Adipocyte (in vitro differentiated cells): ENCODE results near the gene IFIT3.
A peak's percentile ranks its signal among the peaks of the same experiment; 100 is the strongest.
"Not testable (repeated sequence)": the region's sequence is repeated elsewhere in the genome, so short reads cannot be mapped to it uniquely, and the experiment has no call there.

Source experiments
- DNase-seq: peaks from one replicate; pipeline ENCODE4 v3.0.0-alpha.2; 2015; ENCODE audit warnings: low read depth
- H3K27me3 ChIP-seq: replicated peaks from 2 replicates; pipeline ENCODE4 v1.7.0; 2013; ENCODE audit warnings: mild to moderate bottlenecking, low read length, moderate library complexity; ENCODE audit not compliant: control insufficient read depth, insufficient read depth
- H3K36me3 ChIP-seq: 2 replicates; pipeline ENCODE4 v1.7.0; 2013; ENCODE audit warnings: low read length, mild to moderate bottlenecking, moderate library complexity; ENCODE audit not compliant: control insufficient read depth, insufficient read depth, severe bottlenecking
- H3K4me1 ChIP-seq: 2 replicates; pipeline ENCODE4 v1.7.0; 2013; ENCODE audit warnings: mild to moderate bottlenecking, low read length, moderate library complexity; ENCODE audit not compliant: control insufficient read depth, insufficient read depth
- H3K4me3 ChIP-seq: 2 replicates; pipeline ENCODE4 v1.7.0; 2013; ENCODE audit warnings: mild to moderate bottlenecking, low read length, moderate library complexity
- H3K9ac ChIP-seq: 2 replicates; pipeline ENCODE4 v1.7.0; 2013; ENCODE audit warnings: mild to moderate bottlenecking, low read length, moderate library complexity
- H3K9me3 ChIP-seq: 2 replicates; pipeline ENCODE4 v1.7.0; 2013; ENCODE audit warnings: mild to moderate bottlenecking, low read length, moderate library complexity; ENCODE audit not compliant: control insufficient read depth

The IFIT3 gene

DNA sequence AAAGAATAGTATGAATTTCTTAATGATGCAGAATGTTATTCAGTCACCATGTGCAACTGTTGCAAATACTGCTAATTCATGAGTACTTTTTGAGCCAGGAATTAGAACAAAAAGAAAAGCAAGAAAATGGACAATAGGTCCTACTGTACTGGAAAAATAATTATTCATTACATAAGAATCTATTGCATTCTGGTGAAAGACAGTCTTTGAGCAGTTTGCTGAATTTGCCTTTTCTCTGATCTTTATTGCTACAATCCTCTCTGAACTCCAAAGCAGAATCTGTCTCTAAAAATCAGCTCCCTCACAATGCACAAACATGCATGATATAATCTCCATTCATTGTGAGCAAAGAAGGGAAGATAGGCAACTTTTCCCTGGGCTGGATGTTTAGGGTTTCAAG is 13.1 kb upstream of the IFIT3 start:
- no peak for DNase-seq
- Histone ChIP-seq H3K4me3 (no peak overlapping the region), H3K9ac (no peak overlapping the region), H3K9me3 (peaks cover 2% of the 10 kb centered on the region), H3K4me1 (peaks cover 21% of the 10 kb centered on the region), H3K36me3 (no peaks in the 10 kb centered on the region), H3K27me3 (no peaks in the 10 kb centered on the region)

DNA sequence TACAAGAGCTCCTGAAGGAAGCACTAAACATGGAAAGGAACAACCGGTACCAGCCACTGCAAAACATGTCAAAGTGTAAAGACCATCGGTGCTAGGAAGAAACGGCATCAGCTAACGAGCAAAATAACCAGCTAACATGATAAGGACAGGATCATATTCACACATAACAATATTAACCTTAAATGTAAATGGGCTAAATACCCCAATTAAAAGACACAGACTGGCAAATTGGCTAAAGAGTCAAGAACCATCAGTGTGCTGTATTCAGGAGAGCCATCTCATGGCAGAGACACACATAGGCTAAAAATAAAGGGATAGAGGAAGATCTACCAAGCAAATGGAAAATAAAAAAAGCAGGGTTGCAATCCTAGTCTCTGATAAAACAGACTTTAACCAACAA is 9.8 kb upstream of the IFIT3 start:
- H3K4me3 ChIP-seq, H3K36me3 ChIP-seq, H3K27me3 ChIP-seq, DNase-seq, H3K9me3 ChIP-seq, H3K9ac ChIP-seq: not testable (repeated sequence)
- H3K4me1 ChIP-seq = peaks cover 11% of the 10 kb centered on the region

GRCh38 chr10:89325081-89325480 is 2.7 kb upstream of the IFIT3 start:
- DNase-seq, H3K27me3 ChIP-seq, H3K9ac ChIP-seq, H3K9me3 ChIP-seq, H3K4me3 ChIP-seq, H3K36me3 ChIP-seq: not testable (repeated sequence)
- H3K4me1 ChIP-seq = peaks cover 11% of the 10 kb centered on the region

DNA sequence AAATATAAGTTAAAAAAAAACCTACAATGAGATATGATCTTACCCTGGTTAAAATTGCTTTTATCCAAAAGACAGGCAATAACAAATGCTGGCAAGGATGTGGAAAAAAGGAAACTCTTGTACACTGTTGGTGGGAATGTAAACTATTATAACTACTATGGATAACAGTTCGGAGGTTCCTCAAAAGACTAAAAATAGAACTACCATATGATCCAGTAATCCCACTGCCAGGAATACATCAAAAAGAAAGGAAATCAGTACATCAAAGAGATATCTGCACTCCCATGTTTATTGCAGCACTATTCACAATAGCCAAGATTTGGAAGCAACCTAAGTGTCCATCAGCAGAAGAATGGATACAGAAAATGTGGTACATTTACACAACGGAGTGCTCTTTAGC is 1.9 kb upstream of the IFIT3 start:
- H3K27me3 ChIP-seq, H3K4me3 ChIP-seq, H3K9me3 ChIP-seq, DNase-seq, H3K36me3 ChIP-seq, H3K9ac ChIP-seq: not testable (repeated sequence)
- peaks cover 11% of the 10 kb centered on the region for H3K4me1 ChIP-seq

DNA sequence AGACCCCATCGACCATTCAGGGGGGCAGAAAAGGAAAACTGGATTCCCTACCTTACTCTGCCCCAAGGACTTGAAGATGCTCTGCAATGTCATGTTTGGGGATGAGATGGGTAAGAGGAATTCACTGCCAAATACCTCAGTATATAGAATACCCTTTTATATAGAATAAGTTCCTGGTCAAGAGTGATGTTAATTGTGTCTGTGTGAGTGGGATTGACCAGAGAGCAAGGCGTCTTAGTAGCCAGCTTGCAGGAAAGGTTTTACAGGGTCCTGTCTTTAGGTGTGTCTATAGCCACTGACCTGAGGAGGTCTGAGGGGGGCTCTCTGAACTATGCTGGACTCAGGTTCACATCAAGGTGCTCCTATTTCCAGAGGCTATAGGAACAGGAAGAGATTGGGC is 1.4 kb downstream of the IFIT3 start:
- Histone ChIP-seq H3K9ac (peak overlapping the region; percentile 88), H3K36me3 (no peaks in the 10 kb centered on the region), H3K9me3 (no peaks in the 10 kb centered on the region), H3K4me1 (peaks cover 34% of the 10 kb centered on the region), H3K4me3 (peak overlapping the region; percentile 84), H3K27me3 (no peaks in the 10 kb centered on the region)
- DNase-seq = no peak

DNA sequence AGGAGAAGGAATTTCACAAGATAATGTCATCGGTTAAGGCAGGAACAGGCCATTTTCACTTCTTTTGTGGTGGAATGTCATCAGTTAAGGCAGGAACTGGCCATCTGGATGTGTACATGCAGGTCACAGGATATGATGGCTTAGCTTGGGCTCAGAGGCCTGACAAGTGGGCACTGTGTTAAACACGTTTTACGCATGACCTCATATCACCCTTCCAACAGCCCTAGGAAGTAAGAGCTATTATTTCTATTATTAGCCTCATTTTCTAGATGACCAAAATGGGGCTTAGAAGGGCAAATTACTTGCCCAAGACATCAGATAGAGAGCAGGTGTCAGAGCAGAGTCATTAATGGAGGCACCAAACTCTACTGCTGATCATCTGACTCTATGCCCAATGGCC is 2.2 kb downstream of the IFIT3 start:
- H3K36me3 ChIP-seq, H3K4me3 ChIP-seq, H3K27me3 ChIP-seq, DNase-seq, H3K9ac ChIP-seq, H3K9me3 ChIP-seq: not testable (repeated sequence)
- peaks cover 41% of the 10 kb centered on the region for H3K4me1 ChIP-seq

DNA sequence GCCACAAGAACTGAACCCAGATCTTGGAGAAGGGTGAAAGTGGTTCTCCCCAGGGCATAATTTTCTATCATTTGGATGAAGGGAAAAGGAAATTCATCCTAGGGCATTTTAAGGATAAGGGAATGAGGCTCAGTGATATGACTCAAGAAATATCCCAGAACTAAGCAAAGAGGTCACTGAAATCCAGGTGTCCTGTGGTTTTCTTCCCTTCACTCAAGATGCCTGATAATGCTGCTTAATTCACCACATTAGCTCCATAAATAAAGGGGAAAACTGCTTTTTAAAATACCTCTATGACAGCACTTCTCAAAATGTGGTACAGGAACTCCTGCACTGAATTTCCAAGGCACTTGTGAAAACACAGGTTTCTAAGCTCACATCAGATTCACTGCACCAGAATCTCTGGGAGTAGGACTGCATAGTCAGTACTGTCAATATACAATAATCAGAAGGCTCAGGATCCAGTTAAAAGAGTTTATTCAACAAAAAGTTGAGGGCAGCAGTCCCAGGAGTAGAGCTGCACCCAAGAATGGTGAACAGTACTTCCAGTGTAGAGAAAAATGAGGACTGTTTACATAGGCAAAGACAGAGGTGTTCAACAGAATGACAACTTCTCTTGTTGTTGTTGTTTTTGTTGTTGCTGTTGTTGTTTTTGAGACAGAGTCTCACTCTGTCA is 2.9 kb downstream of the IFIT3 start:
- Histone ChIP-seq H3K9ac (no peak overlapping the region), H3K4me1 (peaks cover 47% of the 10 kb centered on the region), H3K9me3 (no peaks in the 10 kb centered on the region), H3K4me3 (no peak overlapping the region), H3K27me3 (no peaks in the 10 kb centered on the region), H3K36me3 (no peaks in the 10 kb centered on the region)
- no peak for DNase-seq

- not testable (repeated sequence) for H3K9me3 ChIP-seq, H3K36me3 ChIP-seq, DNase-seq, H3K27me3 ChIP-seq
- Histone ChIP-seq H3K4me3 (peak overlapping the region; percentile 83), H3K9ac (peak overlapping the region; percentile 84), H3K4me1 (peaks cover 46% of the 10 kb centered on the region)
Observed at GRCh38 chr10:89331487-89332122, 3.8 kb downstream of the IFIT3 start.

- peak overlapping the region; percentile 83 for H3K4me3 ChIP-seq
- DNase-seq = peak; percentile 84
- no peaks in the 10 kb centered on the region for H3K36me3 ChIP-seq
Observed at GRCh38 chr10:89332123-89332633, 4.4 kb downstream of the IFIT3 start.

DNA sequence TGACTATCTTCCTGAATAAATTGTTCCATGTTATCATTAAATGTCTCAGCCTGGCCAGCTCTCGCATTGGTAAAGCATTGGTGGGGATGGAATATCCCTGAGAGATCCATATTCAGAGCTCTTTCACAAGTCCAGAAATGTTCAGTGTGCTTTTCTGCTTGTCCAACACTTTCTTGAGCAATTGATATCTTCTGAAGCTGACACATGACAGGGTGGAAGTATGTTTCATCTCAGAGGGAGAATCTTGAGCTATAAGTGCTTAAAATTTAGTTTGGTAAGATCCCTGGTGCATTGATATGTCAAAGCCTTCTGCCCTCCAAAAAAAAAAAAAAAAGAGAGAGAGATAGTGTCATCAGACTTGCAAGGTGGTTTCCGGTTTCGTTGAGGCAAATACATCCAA is 7.4 kb downstream of the IFIT3 start:
- no peak for DNase-seq
- no peaks in the 10 kb centered on the region for H3K9me3 ChIP-seq
- no peaks in the 10 kb centered on the region for H3K27me3 ChIP-seq
- H3K4me3 ChIP-seq = no peak overlapping the region
- no peak overlapping the region for H3K9ac ChIP-seq
- peaks cover 23% of the 10 kb centered on the region for H3K36me3 ChIP-seq
- H3K4me1 ChIP-seq = peaks cover 36% of the 10 kb centered on the region

More at GRCh38 chr10:89332123-89332633, 4.4 kb downstream of the IFIT3 start:
- Histone ChIP-seq H3K27me3 (no peaks in the 10 kb centered on the region), H3K9me3 (no peaks in the 10 kb centered on the region), H3K4me1 (peaks cover 42% of the 10 kb centered on the region), H3K9ac (peak overlapping the region; percentile 84)

DNA sequence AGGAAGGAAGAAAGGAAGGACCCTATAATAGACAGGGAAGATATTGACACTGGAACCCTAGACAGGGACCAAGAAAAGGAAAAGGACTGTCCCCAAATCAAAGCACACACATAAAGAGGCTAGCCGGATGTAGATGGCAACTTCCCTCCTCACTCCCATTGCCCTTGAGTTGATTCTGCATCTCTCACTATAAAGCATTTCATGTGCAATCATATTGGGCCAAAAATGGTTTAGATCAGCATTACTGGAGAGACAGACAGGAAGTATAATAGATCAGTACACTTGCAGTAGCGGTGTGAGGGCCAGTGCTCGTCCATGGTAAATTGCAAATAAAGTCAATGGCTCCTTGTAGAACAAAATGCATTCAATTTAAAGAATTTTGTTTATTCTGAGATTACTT is 8.4 kb downstream of the IFIT3 start:
- Histone ChIP-seq H3K9ac (no peak overlapping the region), H3K9me3 (no peaks in the 10 kb centered on the region), H3K36me3 (peaks cover 30% of the 10 kb centered on the region), H3K4me3 (no peak overlapping the region), H3K4me1 (peaks cover 36% of the 10 kb centered on the region), H3K27me3 (no peaks in the 10 kb centered on the region)
- DNase-seq = no peak
